Muscle layer of duodenum (tissue), 2 donors: Measurements from ENCODE around the gene MIER1.
"Not testable (repeated sequence)": the region's sequence is repeated elsewhere in the genome, so short reads cannot be mapped to it uniquely, and the experiment has no call there.

ENCODE experiments used
- H3K27ac ChIP-seq: one replicate; pipeline ENCODE4 v1.7.0; 2013; ENCODE audit warnings: mild to moderate bottlenecking, low read length
- H3K27me3 ChIP-seq: one replicate; pipeline ENCODE4 v1.7.0; 2013; ENCODE audit warnings: low read depth, mild to moderate bottlenecking, control low read depth, low read length
- H3K36me3 ChIP-seq, 2 donors: one replicate each; pipeline ENCODE4 v1.7.0; 2013; ENCODE audit warnings: low read length in 2 of 2, control low read depth in 1 of 2, mild to moderate bottlenecking in 1 of 2; ENCODE audit not compliant: insufficient read depth in 2 of 2, control insufficient read depth in 1 of 2
- H3K4me1 ChIP-seq, 2 donors: one replicate each; pipeline ENCODE4 v1.7.0; 2013; ENCODE audit warnings: low read length in 2 of 2, mild to moderate bottlenecking in 2 of 2, control low read depth in 1 of 2, moderate library complexity in 1 of 2; ENCODE audit not compliant: insufficient read depth in 2 of 2, control insufficient read depth in 1 of 2
- H3K4me3 ChIP-seq, 2 donors: one replicate each; pipeline ENCODE4 v1.7.0; 2013; ENCODE audit warnings: low read length in 2 of 2, low read depth in 1 of 2, mild to moderate bottlenecking in 1 of 2
- H3K9me3 ChIP-seq, 2 donors: one replicate each; pipeline ENCODE4 v1.7.0; 2013; ENCODE audit warnings: low read length in 2 of 2, control low read depth in 1 of 2, mild to moderate bottlenecking in 1 of 2; ENCODE audit not compliant: control insufficient read depth in 1 of 2
- donor health status: healthy.

The MIER1 gene

DNA sequence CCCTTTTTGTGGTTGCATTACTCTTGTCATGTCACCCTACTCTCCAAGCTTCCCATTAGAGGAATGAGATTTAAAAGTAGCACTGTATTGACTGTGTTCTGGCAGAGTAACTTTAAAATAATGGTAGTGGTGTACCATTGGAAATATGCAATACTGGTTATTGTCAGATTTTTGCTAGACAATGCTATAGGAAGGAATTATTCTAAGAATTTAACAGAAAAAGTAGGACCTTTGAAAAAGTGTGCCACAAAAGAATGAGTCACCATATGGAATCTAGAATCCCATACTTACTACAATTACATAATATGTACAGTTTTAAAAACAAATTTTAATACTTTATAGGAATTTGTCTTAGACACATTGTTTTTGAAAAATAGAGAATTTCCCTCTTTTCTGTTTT is 13.8 kb downstream of the MIER1 start:
- Histone ChIP-seq H3K4me1 (peaks cover 7 to 30% of the 10 kb centered on the region in 2 donors), H3K9me3 (no peaks in the 10 kb centered on the region), H3K27ac (no peak overlapping the region), H3K27me3 (no peaks in the 10 kb centered on the region), H3K4me3 (no peak overlapping the region), H3K36me3 (no peaks in the 10 kb centered on the region)

DNA sequence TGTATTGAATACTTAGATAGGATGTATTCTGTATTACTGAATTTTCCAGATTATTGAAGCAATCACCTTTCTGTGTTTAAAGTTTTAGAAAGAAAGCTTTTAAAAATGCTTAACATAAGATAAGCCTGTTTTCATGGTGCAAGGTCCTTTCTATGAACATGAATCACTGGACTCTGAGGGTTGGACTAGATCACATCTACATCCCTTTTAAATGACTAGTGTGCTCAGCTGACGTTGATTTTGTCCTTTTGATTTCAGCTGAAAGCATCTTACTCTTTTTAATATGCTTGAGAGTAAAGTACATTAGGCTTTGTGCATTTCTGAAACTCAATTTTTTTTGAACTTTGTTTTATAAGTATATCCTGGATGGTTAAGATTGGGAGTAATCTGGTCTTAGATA is 16.2 kb downstream of the MIER1 start:
- Histone ChIP-seq H3K9me3 (no peaks in the 10 kb centered on the region), H3K36me3 (peaks cover under 1% of the 10 kb centered on the region in 2 donors), H3K4me3 (no peak overlapping the region), H3K4me1 (peaks cover 0 to 34% of the 10 kb centered on the region in 2 donors), H3K27me3 (no peaks in the 10 kb centered on the region), H3K27ac (no peak overlapping the region)

DNA sequence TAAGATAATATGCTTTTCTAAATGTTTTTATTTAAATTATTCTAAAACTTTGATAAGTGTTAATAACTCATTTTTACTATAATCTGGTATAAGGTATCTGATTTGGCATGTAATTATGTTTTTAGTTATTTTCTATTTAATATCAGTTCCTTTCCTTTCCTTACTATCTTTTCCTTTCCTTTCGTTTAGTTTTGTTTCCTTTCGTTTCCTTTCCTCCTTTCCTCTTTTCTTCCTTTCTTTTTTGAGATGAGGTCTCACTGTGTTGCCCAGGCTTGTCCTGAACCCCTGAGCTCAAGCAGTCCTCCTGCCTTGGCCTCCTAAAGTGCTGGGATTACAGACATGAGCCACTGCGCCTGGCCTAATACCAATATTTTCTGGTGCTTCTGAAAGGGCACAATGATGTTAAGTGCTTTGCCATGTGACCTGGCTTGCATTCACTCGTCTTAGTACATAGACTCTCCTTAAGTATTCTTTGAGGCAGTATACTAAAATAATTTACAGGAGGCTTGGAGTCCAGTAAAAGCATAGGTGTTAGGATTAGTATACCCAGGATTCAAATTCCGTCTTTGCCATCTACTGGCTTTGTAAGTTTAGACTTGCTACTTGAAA is 18.7 kb downstream of the MIER1 start:
- Histone ChIP-seq H3K27ac (peak overlapping the region; percentile 47), H3K9me3 (no peaks in the 10 kb centered on the region), H3K4me1 (peaks cover 0 to 34% of the 10 kb centered on the region in 2 donors), H3K36me3 (peaks cover 17 to 21% of the 10 kb centered on the region in 2 donors), H3K4me3 (no peak overlapping the region), H3K27me3 (no peaks in the 10 kb centered on the region)

DNA sequence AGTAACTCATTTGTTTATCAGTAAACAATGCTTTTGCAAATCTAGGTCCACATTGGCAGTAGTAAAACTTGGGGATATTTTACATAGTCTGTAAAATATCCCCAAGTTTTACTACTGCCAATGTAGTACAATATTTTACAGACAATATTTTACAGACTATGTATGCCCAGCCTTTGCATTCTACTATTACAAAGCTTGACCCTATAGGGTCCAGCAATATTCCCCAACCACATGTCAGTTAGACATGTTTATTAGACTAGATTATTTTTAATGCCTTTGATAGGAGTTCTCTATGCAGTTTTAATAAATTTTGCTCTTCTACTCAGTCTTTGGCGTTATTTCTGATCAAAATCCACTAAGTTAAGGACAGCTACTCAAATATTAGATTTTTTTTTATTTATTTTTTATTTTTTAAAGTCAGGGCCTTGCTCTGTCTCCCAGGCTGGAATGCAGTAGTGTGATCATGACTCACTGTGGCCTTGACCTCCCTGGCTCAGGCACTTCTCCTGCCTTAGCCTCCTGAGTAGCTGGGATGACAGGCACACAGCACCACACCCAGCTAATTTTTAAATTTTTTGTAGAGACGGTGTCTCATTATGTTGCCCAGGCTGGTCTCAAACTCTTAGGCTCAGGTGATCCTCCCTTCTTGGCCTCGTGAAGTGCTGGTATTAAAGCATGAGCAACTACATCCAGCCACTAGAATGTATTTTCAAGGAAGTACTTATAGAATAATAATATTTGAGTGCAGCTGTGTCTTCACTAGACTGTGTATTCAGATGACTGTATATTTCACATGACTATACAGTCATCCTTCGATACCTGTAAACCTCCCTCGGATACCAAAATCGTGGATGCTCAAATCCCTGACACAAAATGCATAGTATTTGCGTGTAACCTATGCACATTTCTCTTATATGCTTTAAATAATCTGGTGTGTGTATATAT is 19.8 kb downstream of the MIER1 start:
- peaks cover 0 to 35% of the 10 kb centered on the region in 2 donors for H3K4me1 ChIP-seq
- H3K27ac ChIP-seq = peak overlapping the region; percentile 47
- H3K4me3 ChIP-seq = no peak overlapping the region
- H3K27me3 ChIP-seq = no peaks in the 10 kb centered on the region
- H3K9me3 ChIP-seq = no peaks in the 10 kb centered on the region
- H3K36me3 ChIP-seq = peaks cover 21 to 26% of the 10 kb centered on the region in 2 donors

DNA sequence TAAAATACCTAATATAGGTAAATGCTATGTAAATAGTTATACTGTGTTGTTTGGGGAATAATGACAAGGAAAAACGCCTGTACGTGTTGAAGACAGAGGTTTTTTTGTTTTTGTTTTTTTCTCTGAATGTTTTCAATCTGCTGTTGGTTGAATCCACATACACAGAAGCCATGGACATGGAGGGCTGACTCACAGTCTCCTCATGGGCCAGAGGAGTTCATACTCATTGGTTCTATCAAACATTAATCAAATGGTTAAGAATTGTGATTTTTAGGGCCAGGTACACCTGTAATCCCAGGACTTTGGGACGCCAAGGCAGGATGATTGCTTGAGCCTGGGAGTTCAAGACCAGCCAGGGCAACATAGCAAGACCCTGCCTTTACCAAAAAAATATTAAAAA is 20.5 kb downstream of the MIER1 start:
- H3K4me1 ChIP-seq = peaks cover 0 to 29% of the 10 kb centered on the region in 2 donors
- H3K36me3 ChIP-seq = peaks cover 21 to 27% of the 10 kb centered on the region in 2 donors

DNA sequence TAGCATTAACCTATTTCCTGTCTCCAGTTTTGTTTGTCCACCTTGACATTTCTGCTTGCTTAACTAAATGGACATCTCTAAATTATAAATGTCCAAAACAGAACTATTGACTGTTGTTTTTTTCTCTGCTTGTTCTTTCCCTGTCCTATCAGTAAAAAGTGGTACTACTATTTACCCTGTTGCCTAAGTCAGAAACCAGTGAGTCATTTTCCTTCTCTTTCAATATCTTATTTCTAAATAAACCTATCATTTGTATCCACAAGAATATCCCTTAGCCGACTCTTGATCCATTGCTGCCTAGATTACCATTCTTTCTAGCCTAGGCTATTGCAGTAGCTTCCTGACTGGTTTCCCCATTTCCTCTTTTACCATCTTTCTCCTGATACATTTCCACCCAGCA is 22.5 kb downstream of the MIER1 start:
- Histone ChIP-seq H3K4me1 (peaks cover 0 to 21% of the 10 kb centered on the region in 2 donors), H3K4me3 (no peak overlapping the region), H3K36me3 (peaks cover 31 to 35% of the 10 kb centered on the region in 2 donors), H3K27me3 (no peaks in the 10 kb centered on the region), H3K27ac (no peak overlapping the region), H3K9me3 (no peaks in the 10 kb centered on the region)

More for the DNA sequence above, 20.5 kb downstream of the MIER1 start:
- Histone ChIP-seq H3K4me3 (no peak overlapping the region), H3K9me3 (no peaks in the 10 kb centered on the region), H3K27ac (no peak overlapping the region), H3K27me3 (no peaks in the 10 kb centered on the region)

DNA sequence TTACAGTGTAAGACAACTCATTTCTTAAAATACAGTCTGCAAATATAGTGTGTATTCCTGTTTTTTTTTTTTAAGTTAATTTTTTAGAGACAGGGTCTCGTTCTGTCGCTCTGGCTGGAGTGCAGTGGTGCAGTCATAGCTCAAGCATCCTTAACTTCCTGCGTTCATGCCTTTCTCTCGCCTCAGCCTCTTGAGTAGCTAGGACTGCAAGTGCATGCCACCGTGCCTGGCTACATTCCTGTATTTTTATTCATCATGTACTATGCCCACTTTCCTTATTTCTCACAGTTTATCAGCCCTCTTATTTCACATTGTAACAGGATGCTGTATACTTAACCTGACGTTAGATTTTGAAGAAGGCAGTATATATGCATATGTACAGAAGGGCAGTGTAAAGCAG is 26.7 kb downstream of the MIER1 start:
- H3K36me3 ChIP-seq = peaks cover 32 to 45% of the 10 kb centered on the region in 2 donors
- no peaks in the 10 kb centered on the region for H3K9me3 ChIP-seq

DNA sequence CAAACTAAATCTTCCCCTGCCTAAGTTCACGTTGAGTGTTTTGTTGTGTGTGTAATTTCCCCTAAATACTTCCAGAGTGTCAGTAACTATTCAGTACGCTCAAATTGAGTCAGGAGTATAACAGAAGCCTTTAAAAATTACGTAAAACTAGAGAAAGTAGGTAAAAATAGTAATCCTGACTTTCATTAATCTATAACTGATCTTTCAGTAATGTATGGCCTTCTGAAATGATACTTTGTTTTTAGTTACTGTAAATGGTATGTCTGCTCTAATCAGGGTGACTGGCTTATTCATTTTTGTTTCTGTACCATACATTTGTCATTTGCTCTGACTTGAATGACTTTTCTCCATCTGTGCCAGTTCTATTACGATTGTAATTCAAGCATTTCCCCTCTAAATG is 29.4 kb downstream of the MIER1 start:
- Histone ChIP-seq H3K27me3 (no peaks in the 10 kb centered on the region), H3K4me1 (no peaks in the 10 kb centered on the region), H3K4me3 (no peak overlapping the region), H3K9me3 (no peaks in the 10 kb centered on the region), H3K27ac (no peak overlapping the region), H3K36me3 (peaks cover 19 to 37% of the 10 kb centered on the region in 2 donors)

More for the DNA sequence above, 26.7 kb downstream of the MIER1 start:
- H3K27ac ChIP-seq = no peak overlapping the region
- H3K4me3 ChIP-seq = no peak overlapping the region
- peaks cover 0 to 8% of the 10 kb centered on the region in 2 donors for H3K4me1 ChIP-seq
- no peaks in the 10 kb centered on the region for H3K27me3 ChIP-seq

DNA sequence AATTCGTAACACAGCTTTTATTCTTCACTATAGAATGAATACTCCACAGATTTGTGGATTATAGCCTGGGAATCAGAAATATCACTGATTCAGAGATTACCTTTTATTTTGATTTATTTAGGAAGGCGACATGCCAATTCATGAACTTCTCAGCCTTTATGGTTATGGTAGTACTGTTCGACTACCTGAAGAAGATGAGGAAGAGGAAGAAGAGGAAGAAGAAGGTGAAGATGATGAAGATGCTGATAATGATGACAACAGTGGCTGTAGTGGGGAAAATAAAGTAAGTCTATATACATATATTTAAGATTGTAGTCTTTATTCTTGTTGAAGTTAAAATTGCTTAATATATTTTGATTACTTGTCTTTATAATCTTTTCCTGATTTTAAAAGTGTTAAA is 33.1 kb downstream of the MIER1 start:
- Histone ChIP-seq H3K36me3 (peaks cover 20 to 34% of the 10 kb centered on the region in 2 donors), H3K9me3 (no peaks in the 10 kb centered on the region), H3K27me3 (no peaks in the 10 kb centered on the region), H3K27ac (no peak overlapping the region), H3K4me3 (no peak overlapping the region), H3K4me1 (no peaks in the 10 kb centered on the region)

DNA sequence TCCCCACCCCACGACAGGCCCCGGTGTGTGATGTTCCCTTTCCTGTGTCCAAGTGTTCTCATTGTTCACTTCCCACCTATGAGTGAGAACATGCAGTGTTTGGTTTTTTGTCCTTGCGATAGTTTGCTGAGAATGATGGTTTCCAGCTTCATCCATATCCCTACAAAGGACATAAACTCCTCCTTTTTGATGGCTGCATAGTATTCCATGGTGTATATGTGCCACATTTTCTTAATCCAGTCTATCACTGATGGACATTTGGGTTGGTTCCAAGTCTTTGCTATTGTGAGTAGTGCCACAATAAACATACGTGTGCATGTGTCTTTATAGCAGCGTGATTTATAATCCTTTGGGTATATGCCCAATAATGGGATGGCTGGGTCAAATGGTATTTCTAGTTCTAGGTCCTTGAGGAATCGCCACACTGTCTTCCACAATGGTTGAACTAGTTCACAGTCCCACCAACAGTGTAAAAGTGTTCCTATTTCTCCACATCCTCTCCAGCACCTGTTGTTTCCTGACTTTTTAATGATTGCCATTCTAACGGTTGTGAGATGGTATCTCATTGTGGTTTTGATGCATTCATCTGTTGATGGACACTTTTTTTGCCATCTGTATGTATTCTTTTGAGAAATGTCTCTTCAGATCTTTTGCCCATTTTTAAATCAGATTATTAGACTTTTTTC is 41.5 kb downstream of the MIER1 start:
- H3K4me1 ChIP-seq, H3K4me3 ChIP-seq, H3K9me3 ChIP-seq, H3K27ac ChIP-seq, H3K27me3 ChIP-seq: not testable (repeated sequence)
- peaks cover 27 to 39% of the 10 kb centered on the region in 2 donors for H3K36me3 ChIP-seq

DNA sequence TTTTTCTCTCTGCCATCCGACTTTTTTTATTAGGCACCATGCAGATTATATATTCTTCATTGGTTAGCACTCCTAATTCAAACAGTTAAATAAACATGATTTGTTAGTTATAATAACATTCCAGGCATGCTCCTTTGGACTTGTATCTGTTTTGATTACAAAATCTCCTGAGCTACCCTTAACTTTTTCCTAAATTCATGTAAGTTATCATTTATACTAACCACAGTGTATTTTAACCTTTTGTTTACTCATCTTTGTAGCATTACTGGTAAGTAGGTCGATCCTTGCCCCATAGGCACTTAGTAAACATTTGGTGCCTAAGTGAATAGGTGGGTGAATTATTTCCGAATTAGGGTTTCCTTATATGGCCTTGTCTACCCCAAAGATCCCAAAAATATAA is 43.8 kb downstream of the MIER1 start:
- Histone ChIP-seq H3K27me3 (no peaks in the 10 kb centered on the region), H3K27ac (no peak overlapping the region), H3K4me1 (peaks cover 0 to 3% of the 10 kb centered on the region in 2 donors), H3K36me3 (peaks cover 23 to 38% of the 10 kb centered on the region in 2 donors), H3K4me3 (no peak overlapping the region), H3K9me3 (peaks cover 0 to 3% of the 10 kb centered on the region in 2 donors)
